KBM-7 (cell line): ENCODE data around the gene SH3BP4.

ENCODE experiments used
- DNase-seq: peaks from one replicate; pipeline ENCODE4 v3.0.0-alpha.2; 2015
- in situ Hi-C: fragments of 300-500 bp; cut with MboI; formaldehyde crosslinking; loops from 2 replicates; pipeline ENCODE4 v1.14.3; 2020; ENCODE audit warnings: low sequenced_read_pairs, low pct_unique_long_range_greater_than_20kb, mixed read lengths

The SH3BP4 gene

DNA sequence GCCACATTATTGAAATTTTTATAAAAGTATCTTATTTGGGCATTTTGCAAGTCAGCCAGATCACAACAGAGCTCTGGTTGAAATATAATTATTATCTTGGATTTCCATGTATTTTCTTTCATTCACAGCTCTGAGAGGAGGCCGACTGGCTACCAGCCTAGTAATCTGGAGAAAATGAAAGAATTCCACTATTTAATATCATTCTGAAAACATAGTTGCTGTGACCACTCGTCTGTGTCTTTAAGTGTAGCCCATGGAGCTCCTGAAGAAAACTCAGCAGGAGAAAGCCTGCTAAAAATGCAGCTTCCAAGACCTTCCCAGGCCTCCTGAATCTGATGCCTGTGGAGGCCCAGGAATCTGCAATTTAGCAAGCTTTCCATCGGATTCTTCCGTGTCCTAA is 114.7 kb downstream of the SH3BP4 start:
- in situ Hi-C loops: no loop called here
- DNase-seq: no peak

DNA sequence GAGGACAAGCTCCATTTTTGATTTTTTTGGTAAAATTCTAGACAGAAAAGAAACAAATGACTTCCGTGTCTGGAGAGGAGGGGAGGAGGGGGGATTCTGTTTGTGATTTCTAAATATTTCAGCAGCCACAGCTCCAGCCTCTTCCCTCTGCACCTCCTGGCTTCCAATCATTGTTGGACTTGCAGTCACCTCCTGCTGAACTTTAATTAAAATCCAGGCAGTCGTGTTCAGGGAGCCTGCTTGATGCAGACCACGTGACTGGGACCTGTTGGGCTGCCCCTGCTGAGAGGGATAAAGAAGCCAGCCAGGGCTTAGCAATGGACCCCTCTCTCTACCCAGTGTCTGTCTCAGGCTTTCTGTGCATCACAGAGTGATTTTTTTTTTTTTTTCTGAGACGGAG is 115.1 kb downstream of the SH3BP4 start:
- in situ Hi-C loops: no loop called here
- DNase-seq: no peak

DNA sequence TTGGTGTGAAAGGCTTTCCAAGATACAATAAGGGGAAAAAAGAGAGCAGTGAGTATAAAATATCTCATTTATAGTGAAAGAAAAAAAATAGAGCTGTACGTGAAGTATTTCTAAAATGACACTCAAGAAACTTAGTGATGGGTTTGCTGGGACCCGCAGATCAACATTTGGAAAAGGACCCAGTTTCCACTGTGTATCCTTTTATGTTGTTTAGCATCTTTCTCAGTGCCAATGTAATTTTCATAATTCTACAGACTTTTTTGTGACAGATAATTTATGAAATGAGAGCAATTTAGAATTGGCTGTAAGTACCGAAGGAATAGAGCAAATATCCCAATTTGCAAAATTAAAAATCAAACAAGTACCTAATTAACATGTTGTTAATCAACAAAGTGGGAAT is 116.9 kb downstream of the SH3BP4 start:
- in situ Hi-C loops: no loop called here

DNA sequence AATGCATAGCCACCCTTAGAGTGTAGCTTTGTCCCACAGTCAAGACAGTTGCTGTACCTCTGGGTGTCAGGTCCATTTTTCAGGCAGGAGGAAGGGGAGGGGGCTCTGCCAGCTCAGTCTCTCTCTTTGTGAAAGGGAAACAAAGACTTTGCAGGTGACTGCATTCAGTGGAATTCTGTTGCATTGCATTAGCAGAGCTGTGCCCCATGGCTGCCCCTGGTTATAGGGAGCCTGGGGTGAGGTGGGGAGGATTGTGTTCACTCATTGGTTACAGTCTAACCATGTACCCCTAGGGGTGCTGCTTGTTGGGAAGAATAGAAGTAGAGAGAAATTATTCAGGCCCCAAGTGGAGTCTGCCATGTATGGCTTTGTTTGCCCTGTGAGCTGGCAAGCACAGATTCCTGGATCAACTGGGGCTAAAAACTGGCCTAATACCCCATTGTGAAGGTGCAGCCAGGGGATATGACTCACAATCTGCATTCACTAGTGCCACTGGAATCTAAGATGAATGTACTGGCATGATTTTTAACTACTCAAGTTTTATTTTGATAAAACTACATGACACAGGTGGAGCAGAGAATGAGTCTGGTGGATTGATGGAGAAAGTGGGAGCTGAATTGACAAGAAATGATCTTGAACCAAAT is 118.4 kb downstream of the SH3BP4 start:
- in situ Hi-C loops: no loop called here
- no peak for DNase-seq

More for the DNA sequence above, 116.9 kb downstream of the SH3BP4 start:
- DNase-seq: no peak

DNA sequence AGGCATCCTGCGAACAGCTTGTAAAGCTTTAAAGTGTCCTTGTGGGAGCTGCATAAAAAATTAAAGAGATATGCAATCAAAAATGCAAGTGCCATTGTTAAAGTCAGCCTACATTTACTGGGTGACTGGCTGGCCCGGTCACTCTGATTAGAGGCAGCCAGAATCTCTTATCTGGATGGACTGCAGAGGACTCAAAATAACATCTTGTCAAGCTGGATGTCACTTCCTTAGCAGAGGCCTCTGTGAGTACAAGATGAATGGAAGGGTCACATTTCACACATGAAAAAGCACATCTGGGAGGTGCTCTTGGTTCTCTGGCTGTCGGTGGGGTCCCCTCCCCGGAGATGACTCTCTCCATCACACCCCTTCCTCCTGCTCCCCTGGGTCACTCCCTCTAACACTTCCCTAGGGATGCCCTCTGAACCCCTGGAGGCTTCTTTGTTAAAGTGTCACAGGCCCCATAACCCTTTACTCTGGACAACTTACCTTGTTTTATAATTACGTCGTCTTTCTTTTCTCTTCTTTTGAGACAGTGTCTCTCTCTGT is 122.1 kb downstream of the SH3BP4 start:
- no peak for DNase-seq
- in situ Hi-C loops: no loop called here

DNA sequence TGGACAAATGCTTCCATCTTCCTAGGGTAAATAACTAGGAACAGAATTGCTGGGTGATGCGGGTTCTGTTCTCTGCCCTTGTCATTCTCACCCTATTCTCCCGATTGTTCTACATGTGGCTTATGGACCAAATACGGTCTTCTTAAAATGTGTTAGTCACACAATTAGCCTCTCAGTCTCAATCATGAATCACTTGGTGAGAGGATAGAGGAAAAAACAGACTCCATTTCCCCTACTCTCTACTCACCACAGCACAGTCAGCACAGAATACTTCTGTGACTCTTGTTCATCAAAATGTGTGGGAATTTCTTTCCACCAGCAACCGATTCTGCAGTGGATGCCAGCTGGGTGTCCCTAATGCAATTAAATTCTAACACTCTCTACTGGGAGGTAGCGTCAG is 125.2 kb downstream of the SH3BP4 start:
- no peak for DNase-seq
- in situ Hi-C loops: no loop called here

DNA sequence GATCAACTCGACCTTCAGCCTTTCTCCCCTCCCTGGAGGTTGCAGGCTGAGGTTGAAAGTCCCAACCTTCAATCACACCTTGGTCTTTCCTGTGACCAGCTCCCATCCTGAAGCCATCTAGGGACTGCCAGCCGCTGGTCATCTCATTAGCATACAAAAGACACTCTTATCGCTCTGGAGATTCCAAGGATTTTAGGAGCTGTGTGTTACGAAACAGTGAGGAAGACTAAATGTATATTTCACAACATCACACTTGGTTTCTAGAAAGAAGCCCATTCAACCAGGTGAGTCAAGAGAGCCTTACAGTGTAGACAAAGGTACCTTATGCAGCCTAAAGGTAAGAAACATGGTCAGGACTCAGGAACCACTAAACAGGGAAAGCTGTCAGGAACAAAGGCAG is 126.4 kb downstream of the SH3BP4 start:
- DNase-seq: no peak
- in situ Hi-C loops: no loop called here

DNA sequence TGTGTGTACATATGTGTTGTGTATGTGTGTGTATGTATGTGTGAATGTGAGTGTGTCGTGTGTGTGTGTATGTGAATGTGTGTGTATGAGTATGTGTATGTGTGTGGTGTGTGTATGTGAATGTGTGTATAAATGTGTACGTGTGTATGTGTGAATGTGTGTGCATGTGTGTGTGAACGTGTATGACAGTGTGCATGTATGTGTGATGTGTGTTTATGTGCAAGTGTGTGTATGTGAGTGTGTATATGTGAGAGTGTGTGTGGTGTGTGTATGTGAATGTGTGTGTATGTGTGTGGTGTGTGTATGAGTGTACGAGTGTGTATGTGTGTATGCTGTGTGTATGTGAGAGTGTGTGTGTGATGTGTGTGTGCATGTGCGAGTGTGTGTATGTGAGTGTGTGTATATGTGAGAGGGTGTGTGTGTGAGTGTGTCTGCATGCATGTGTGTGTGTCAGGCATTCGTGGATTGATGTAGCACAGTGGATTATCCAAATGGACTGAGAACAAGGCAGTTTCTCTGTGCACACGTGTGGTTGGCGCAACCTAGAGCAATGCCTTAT is 127.2 kb downstream of the SH3BP4 start:
- in situ Hi-C loops: no loop called here
- DNase-seq: no peak

DNA sequence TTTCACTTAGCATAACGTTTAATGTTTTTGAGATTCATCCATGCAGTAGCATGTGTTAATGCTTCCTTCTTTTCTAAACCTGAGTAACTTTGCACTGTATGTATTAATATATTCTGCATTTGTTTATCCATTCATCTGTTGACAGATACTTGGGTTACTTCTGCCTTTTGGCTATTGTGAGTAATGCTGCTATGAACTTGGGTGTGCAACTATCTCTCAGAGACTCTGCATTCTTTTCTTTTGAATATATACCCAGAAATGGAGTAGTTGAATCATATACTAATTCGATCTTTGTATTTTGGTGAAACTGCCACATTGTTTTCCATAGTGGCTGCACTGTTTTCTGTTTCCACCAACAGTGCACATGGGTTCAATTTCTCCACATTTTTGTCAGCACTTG is 128.3 kb downstream of the SH3BP4 start:
- DNase-seq: no peak
- in situ Hi-C loops: no loop called here

DNA sequence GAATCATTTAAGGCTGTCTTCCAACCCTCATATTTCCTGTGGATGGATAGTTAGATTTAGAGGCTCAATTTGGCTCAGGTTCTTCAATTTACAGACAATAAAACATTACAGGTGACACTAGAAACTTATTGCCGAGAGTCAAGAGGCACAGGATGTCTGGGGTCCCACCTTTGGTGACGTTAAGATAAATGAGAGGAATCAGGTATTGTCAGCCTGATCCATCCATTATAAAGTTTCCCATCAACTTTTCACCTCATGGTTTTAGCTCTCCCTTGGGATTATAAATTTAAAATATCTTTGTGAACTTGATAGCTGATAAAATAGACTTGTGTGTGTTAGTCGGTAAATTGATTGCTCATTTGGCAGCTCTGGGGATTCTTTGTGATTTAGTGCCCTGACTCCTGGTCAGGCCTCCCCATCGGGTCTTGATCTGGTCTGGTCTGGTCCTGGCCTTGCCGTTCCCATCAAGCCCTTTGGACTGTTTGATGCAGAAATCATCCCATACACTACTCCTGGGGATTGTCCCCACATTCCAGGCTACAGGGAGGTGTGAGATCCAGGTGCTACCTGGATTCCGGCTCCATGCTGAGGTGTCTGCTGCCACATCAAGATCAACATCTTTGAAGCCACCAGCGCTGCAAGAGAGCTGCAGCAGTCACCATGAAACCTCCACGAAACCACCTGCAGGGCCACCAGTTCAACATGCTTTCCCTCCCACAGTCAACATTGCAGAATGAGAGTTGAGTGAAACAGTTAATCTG is 130.9 kb downstream of the SH3BP4 start:
- DNase-seq: no peak
- in situ Hi-C loops: no loop called here

DNA sequence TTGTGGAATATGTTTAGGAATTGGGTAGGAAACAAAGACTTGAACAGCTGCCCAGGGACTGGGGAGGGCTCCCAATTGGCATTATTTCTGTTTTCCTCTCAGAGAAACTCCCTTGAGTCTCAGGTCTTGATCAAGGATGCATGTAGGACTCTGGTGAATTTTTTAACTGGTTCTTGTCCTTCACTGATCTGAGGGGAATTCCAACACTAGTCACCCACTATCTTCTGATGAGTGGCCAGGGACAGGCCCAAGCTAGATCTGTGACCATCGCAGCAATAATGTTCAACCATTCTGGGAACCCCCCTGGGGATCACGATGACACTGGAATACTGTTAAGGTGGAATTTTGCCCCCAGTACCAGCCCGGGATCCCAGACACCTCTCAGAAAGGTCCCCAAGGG is 132.0 kb downstream of the SH3BP4 start:
- in situ Hi-C loops: no loop called here

DNA sequence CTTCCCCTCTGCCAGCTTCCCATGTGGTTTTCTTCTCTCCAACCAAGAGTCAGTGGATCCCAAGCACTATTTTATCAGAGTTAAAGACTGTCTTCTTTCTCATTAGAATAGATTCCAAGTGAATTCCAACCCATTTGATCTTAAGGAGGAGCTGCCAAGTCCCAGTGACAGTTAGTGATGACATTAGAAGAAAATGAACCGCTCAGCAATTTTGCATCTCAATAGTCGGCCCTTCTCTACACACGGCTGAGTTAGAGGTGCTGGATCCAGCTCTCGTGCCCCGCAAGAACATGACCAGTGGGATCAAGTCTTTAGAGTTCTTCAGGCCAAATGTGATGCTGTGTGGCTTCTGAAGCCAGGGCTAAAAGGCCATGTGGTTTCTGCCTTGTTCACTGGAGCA is 132.6 kb downstream of the SH3BP4 start:
- in situ Hi-C loops: no loop called here
- DNase-seq: no peak

More for the DNA sequence above, 132.0 kb downstream of the SH3BP4 start:
- DNase-seq: no peak

DNA sequence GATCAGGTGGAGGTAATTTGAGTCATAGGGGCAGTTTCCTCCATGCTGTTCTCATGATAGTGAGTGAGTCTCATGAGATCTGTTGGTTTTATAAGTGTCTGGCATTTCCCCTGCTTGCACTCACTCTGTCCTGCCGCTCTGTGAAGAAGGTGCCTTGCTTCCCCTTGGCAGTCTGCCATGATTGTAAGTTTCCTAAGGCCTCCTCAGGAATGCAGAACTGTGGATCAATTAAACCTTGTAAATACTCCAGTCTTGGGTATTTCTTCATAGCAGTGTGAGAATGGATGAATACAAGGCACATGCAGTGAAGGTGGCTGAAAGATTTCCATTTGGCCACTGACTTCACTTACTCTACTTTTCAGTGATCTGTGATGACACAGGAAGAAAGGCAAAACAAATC is 133.7 kb downstream of the SH3BP4 start:
- in situ Hi-C loops: no loop called here
- DNase-seq: no peak

DNA sequence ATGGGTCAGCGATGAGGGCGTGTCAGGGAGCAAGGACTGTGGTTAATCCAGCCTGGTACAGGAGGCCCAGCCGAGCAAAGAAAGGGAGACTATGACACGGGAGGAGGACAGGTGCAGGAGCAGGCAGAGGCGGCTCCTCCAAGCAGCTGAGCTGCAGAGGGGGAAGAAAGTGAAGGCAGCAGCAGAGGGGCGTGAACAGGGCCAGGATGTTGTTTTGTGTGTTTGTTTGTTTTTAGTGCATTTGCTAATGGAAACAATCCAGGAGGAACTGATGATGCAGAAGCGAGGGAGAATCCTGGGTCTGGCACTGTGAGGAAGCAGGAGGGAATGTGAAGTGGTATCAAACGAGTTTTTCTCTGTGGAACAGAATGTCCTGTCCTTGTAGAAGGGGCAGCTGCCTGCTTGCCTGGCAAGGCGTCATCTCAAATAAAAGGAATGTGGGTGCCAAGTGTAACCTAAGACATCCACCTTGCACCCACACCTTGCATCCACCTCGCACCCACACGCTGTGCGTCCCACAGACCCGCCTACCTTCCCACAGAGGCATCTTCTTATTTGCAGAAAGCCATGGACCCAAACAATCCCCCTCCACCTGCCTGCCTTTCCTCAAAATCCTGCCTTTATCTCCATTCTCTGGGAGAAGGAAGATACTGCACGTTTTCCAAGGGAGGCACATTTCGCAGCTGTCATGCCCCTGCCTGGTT is 134.8 kb downstream of the SH3BP4 start:
- in situ Hi-C loops: no loop called here
- DNase-seq: no peak

DNA sequence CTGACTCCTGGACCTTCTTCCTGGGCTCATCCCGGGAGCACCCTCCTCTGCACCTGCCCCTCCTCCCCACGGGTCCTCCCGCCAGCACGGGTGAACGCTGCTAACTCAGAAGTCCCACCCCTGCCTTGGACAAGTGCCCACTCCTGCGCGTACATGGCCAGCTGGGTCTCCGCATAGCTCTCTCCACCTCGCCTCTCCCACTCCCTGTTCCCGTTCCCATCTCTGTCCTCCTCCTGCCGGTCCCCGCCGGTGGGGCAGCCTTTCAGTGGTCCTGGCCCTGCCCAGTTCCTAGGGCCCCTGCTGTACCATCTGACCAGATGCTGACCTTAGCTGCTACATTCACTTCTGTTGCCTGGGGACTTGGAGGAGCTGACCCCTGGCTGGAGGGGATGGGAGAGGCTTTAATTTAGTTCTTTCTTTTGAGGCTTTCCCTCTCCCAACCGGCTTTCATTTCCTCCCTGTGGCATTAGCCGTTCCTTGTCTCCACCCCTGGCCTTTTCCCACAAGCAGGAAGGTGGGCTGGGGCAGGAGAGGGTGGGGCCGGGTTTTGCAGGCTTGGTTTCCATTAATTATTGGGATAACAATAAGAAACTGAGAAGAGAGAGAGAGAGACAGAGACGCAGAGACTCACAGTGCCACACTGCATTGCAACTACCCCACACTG is 136.1 kb downstream of the SH3BP4 start:
- DNase-seq: no peak
- in situ Hi-C loops: no loop called here

DNA sequence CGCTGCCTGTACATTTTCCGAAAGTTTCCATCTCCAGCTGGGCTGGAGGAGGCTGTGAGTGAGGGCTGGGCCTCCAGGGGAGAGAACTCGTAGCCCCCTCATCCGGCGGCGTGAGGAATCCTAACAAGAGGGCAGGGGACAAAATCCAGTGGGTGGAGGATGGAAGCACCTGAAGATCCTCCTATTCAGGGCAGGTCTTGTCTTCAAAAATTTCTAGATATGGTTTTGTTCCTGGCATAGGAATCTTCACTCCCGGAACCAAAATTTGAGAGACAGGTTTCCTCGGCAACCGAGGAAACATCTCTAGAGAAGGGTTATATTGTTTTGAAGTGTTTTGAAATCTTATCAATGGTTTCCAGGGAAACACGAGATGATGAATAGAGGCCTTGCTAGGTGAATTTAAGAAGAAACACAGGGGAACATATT is 136.7 kb downstream of the SH3BP4 start:
- no peak for DNase-seq
- in situ Hi-C loops: no loop called here

DNA sequence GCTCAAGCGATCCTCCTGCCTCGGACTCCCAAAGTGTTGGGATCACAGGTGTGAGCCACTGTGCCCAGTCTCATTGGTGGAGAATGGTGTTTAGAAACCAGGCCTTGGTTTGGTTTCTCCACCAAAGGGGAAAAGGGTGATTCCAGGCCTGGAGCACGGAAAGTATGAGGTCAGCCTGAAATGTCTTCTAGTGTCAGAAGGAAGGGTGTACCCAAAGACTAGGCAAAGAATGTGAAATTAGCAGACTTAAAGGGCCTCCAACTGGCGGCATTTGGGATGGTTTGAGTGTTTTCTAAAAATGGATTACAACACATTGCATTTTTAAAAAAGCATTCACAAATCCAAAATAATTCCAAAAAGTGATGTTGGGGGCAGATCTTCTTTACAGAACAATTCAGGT is 139.6 kb downstream of the SH3BP4 start:
- in situ Hi-C loops: no loop called here
- no peak for DNase-seq

DNA sequence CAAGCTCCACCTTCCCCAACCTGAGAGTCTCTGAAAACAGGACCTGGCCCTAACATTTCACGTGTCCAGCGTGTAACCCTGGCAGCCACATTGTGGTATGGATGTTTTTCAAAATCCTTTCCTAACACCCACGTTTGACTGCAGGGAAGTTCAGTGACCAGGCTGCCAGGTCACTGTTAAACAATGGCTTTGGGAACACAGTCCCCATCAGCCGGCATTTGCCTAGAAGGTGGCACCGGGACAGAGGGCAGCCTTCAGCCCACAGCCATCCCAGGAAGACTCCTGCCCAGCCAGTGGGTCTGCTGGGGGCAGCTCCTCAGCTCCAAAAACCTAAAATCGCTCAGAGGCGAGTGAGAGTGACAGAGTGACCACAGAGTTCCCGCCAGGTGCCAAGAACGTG is 140.2 kb downstream of the SH3BP4 start:
- in situ Hi-C loops: no loop called here

DNA sequence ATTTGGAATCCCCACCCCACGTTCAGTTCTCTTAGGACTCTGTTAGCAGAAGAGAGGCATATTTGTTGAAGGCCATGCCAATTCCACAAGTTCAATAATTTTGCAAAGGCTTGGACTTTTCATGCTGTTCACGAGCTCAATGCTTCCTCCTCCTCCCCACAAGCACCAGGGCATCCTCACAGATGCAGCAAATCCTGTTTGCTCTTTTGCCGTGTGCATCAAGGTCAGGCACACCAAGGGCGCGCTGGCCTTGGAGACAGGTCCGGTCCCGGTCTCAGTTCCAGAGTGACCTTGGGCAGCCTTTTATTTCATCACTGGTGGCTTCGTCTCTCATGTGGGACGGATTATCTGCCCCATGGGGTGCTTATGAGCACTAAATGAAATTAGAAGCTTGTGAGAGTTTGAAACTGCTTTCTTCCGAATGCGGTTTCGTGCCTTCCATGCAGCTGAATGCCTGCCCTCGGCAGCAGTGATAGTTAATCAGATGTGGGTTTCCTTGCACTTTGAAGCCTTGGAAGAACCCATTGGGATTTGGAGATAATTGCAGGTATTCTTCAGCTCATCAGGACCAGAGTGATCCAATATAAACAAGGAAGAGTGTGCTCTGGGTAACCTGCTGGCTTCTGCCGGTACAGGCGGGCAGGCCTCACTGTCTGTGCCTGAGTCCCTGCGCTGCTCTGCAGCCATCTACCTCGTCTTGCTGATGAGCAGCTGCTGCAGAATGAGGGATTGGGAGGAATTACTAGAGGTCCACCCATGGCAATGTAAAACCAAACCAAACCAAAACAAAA is 140.8 kb downstream of the SH3BP4 start:
- DNase-seq: no peak
- in situ Hi-C loops: no loop called here

More for the DNA sequence above, 140.2 kb downstream of the SH3BP4 start:
- DNase-seq: no peak
